ENCODE data around the gene MTA1.
A peak's percentile ranks its signal among the peaks of the same experiment; 100 is the strongest.

Gene MTA1

GRCh38 chr14:105419195-105420091 is at the start of gene MTA1:
Gene MTA1, plus strand, starts transcription at chr14:105419827. Its CDS starts 209 bp downstream, at chr14:105420036.
- DNase-seq (ENCODE audit: low read depth in 2 of 3, low spot score in 1 of 3): peak in 1 of 3 donors; percentile 37

- DNase-seq (ENCODE audit: low read depth in 2 of 3, low spot score in 1 of 3): no peak
Measured at GRCh38 chr14:105374389-105374788, 45.2 kb upstream of the MTA1 start.

- peak in 2 of 3 donors; percentile 27 to 38 for DNase-seq (ENCODE audit: low read depth in 2 of 3, low spot score in 1 of 3)
Measured at GRCh38 chr14:105375635-105376057, 44.0 kb upstream of the MTA1 start.

- no peak for DNase-seq (ENCODE audit: low read depth in 2 of 3, low spot score in 1 of 3)
Measured at GRCh38 chr14:105376521-105377440, 42.8 kb upstream of the MTA1 start.

GRCh38 chr14:105377555-105378182 is 42.0 kb upstream of the MTA1 start:
- DNase-seq (ENCODE audit: low read depth in 2 of 3, low spot score in 1 of 3): no peak

GRCh38 chr14:105378199-105378598 is 41.4 kb upstream of the MTA1 start:
- no peak for DNase-seq (ENCODE audit: low read depth in 2 of 3, low spot score in 1 of 3)

- no peak for DNase-seq (ENCODE audit: low read depth in 2 of 3, low spot score in 1 of 3)
Measured at GRCh38 chr14:105378873-105379685, 40.5 kb upstream of the MTA1 start.

GRCh38 chr14:105379946-105380345 is 39.7 kb upstream of the MTA1 start:
- DNase-seq (ENCODE audit: low read depth in 2 of 3, low spot score in 1 of 3): no peak

- DNase-seq (ENCODE audit: low read depth in 2 of 3, low spot score in 1 of 3): no peak
Measured at GRCh38 chr14:105380756-105381155, 38.9 kb upstream of the MTA1 start.

GRCh38 chr14:105381446-105382342 is 37.9 kb upstream of the MTA1 start:
- no peak for DNase-seq (ENCODE audit: low read depth in 2 of 3, low spot score in 1 of 3)

GRCh38 chr14:105382343-105383082 is 37.1 kb upstream of the MTA1 start:
- DNase-seq (ENCODE audit: low read depth in 2 of 3, low spot score in 1 of 3): no peak

- DNase-seq (ENCODE audit: low read depth in 2 of 3, low spot score in 1 of 3): no peak
Measured at GRCh38 chr14:105383083-105383730, 36.4 kb upstream of the MTA1 start.

- no peak for DNase-seq (ENCODE audit: low read depth in 2 of 3, low spot score in 1 of 3)
Measured at GRCh38 chr14:105384041-105384557, 35.5 kb upstream of the MTA1 start.

GRCh38 chr14:105384605-105385321 is 34.9 kb upstream of the MTA1 start:
- DNase-seq (ENCODE audit: low read depth in 2 of 3, low spot score in 1 of 3): no peak

- DNase-seq (ENCODE audit: low read depth in 2 of 3, low spot score in 1 of 3): no peak
Measured at GRCh38 chr14:105385322-105385637, 34.3 kb upstream of the MTA1 start.

GRCh38 chr14:105385698-105386365 is 33.8 kb upstream of the MTA1 start:
- no peak for DNase-seq (ENCODE audit: low read depth in 2 of 3, low spot score in 1 of 3)
